Stimulated activated CD4-positive, alpha-beta T cell treated with anti-CD3 and anti-CD28 coated beads, TNF-alpha, amount 100 ng/mL, for 48 hours (primary cell): ENCODE measurements around the gene KIFC1.
"Not testable (repeated sequence)": the region's sequence is repeated elsewhere in the genome, so short reads cannot be mapped to it uniquely, and the experiment has no call there.

ENCODE experiments used
- DNase-seq, 3 donors: peaks; one replicate each; pipeline ENCODE4 v3.0.0-alpha.2; 2020; ENCODE audit warnings: low read depth in 3 of 3

KIFC1 gene

GRCh38 chr6:33375143-33375671, 16.4 kb upstream of the KIFC1 start:
- DNase-seq = no peak

GRCh38 chr6:33377171-33377570, 14.5 kb upstream of the KIFC1 start:
- no peak for DNase-seq

GRCh38 chr6:33379184-33379583, 12.4 kb upstream of the KIFC1 start:
- not testable (repeated sequence) for DNase-seq

- no peak for DNase-seq
These were observed 11.2 kb upstream of the KIFC1 start for GRCh38 chr6:33380272-33380981.

- DNase-seq = no peak
These were observed 8.0 kb upstream of the KIFC1 start for GRCh38 chr6:33383427-33384185.

GRCh38 chr6:33384581-33385020, 7.0 kb upstream of the KIFC1 start:
- no peak for DNase-seq

- DNase-seq = no peak
These were observed 1.4 kb upstream of the KIFC1 start for GRCh38 chr6:33390173-33390572.

- no peak for DNase-seq
These were observed 801 bp upstream of the KIFC1 start for GRCh38 chr6:33390767-33391277.

GRCh38 chr6:33391922-33392594, 435 bp downstream of the KIFC1 start:
- DNase-seq = peak; percentile 26 to 62 (median 46)

GRCh38 chr6:33392595-33392948, 949 bp downstream of the KIFC1 start:
- DNase-seq = no peak

GRCh38 chr6:33392979-33393378, 1.4 kb downstream of the KIFC1 start:
- DNase-seq = no peak

GRCh38 chr6:33397541-33397940, 5.9 kb downstream of the KIFC1 start:
- no peak for DNase-seq

- not testable (repeated sequence) for DNase-seq
These were observed 7.0 kb downstream of the KIFC1 start for GRCh38 chr6:33398601-33399000.

GRCh38 chr6:33399881-33400280, 8.3 kb downstream of the KIFC1 start:
- DNase-seq = not testable (repeated sequence)

- no peak for DNase-seq
These were observed 13.3 kb downstream of the KIFC1 start for GRCh38 chr6:33404884-33405283.

- DNase-seq = no peak
These were observed 13.8 kb downstream of the KIFC1 start for GRCh38 chr6:33405386-33405940.

- DNase-seq = no peak
These were observed 14.5 kb downstream of the KIFC1 start for GRCh38 chr6:33406126-33406525.

- DNase-seq = no peak
These were observed 15.6 kb downstream of the KIFC1 start for GRCh38 chr6:33407132-33407718.

GRCh38 chr6:33410050-33410710, 18.6 kb downstream of the KIFC1 start:
- DNase-seq = peak; percentile 96 to 100 (median 97)

- DNase-seq = peak in 1 of 3 donors; percentile 77
These were observed 19.3 kb downstream of the KIFC1 start, which contains the start of gene PHF1 for GRCh38 chr6:33410711-33411631. Gene PHF1 (plus strand): TSS chr6:33411014. CDS start chr6:33412264, 1,250 bp downstream.
